GM12878 (cell line): ENCODE results near the gene UBR2. TPM values are rescaled to one million over a fixed set of nuclear protein-coding genes. Genes with fewer than 3 reads are reported as not detected.
A peak's percentile ranks its signal among the peaks of the same experiment; 100 is the strongest.

ENCODE experiments used
- ATAC-seq: fragments of 200-7000 bp; cut with Tn5 transposase; 3 replicates; pipeline ENCODE4 v1.9.1; 2020; ENCODE audit warnings: mild to moderate bottlenecking, moderate library complexity
- BruUV-seq: library from RNA; stranded (reverse); fragments of 400-500 nt; replicated peaks from 2 replicates; lab custom pipeline; 2021; lab: Mats Ljungman, UMichigan
- CTCF ChIA-PET: fragments of 300-600 bp; sonication (Branson Sonifier 250); formaldehyde crosslinking; extraction: SDS; loops from one replicate; lab custom pipeline; 2021; ENCODE audit warnings: inconsistent platforms; lab: Yijun Ruan, JAX
- POLR2A ChIA-PET: fragments of 350-600 bp; formaldehyde crosslinking; extraction: SDS; loops from one replicate; lab custom pipeline; 2021; ENCODE audit warnings: inconsistent platforms; lab: Charles Lee
- RAD21 ChIA-PET: fragments of 300-600 bp; sonication (Branson Sonifier 250); formaldehyde crosslinking; loops from one replicate; lab custom pipeline; 2023; ENCODE audit warnings: antibody characterized with exemption; ENCODE audit not compliant: unreplicated experiment; lab: Charles Lee
- SMC1A ChIA-PET: fragments of 300-600 bp; sonication (Branson Sonifier 250); formaldehyde crosslinking; loops from one replicate; lab custom pipeline; 2023; ENCODE audit not compliant: unreplicated experiment, uncharacterized antibody; lab: Charles Lee
- DNase-seq: peaks from one replicate; pipeline ENCODE4 v3.0.0-alpha.2; 2011; ENCODE audit warnings: low read depth, low spot score
- FAIRE-seq: peaks from 3 replicates; lab custom pipeline; 2011; peaks lifted over from hg19 to GRCh38; lab: Jason Lieb, UNC
- H2AFZ ChIP-seq: 2 replicates; pipeline ENCODE4 v1.6.0; 2011; ENCODE audit warnings: low read depth, low read length, control low read depth; ENCODE audit not compliant: control insufficient read depth
- H3K27ac ChIP-seq: 2 replicates; pipeline ENCODE4 v1.5.1; 2011; ENCODE audit warnings: control low read depth; ENCODE audit not compliant: control insufficient read depth, insufficient read depth
- H3K27me3 ChIP-seq, 2 experiments: replicated peaks in 1 of 2; 2 replicates each; pipeline versions ENCODE4 v1.6.0 to v1.6.1; 2011; ENCODE audit warnings: low read length in 1 of 2; ENCODE audit not compliant: control insufficient read depth in 2 of 2, insufficient read depth in 2 of 2
- H3K36me3 ChIP-seq, 2 experiments: 2 replicates each; pipeline ENCODE4 v1.5.1; 2011; ENCODE audit warnings: low read length in 1 of 2; ENCODE audit not compliant: control insufficient read depth in 2 of 2, insufficient read depth in 2 of 2
- H3K4me1 ChIP-seq: 2 replicates; pipeline ENCODE4 v1.6.1; 2011; ENCODE audit warnings: mild to moderate bottlenecking, low read length, moderate library complexity, mixed read lengths; ENCODE audit not compliant: control insufficient read depth, insufficient read depth
- H3K4me2 ChIP-seq: 2 replicates; pipeline ENCODE4 v1.6.0; 2011; ENCODE audit warnings: control low read depth; ENCODE audit not compliant: control insufficient read depth, insufficient read depth
- H3K4me3 ChIP-seq: fragments of 200-600 bp; sonication (generic); 2 replicates; pipeline ENCODE4 v1.5.1; 2016
- H3K79me2 ChIP-seq: 2 replicates; pipeline ENCODE4 v1.6.0; 2011; ENCODE audit warnings: low read length; ENCODE audit not compliant: control insufficient read depth, insufficient read depth
- H3K9ac ChIP-seq: 2 replicates; pipeline ENCODE4 v1.8.0; 2011; ENCODE audit warnings: low read length, control low read depth, mixed read lengths; ENCODE audit not compliant: control insufficient read depth, insufficient read depth
- H3K9me3 ChIP-seq: replicated peaks from 3 replicates; pipeline ENCODE4 v1.5.1; 2011; ENCODE audit warnings: mild to moderate bottlenecking, low read length; ENCODE audit not compliant: control insufficient read depth, insufficient read depth
- H4K20me1 ChIP-seq: 2 replicates; pipeline ENCODE4 v1.6.0; 2011; ENCODE audit not compliant: control insufficient read depth, insufficient read depth
- BMI1 ChIP-seq: fragments of 450-650 bp; IDR thresholded peaks from 2 replicates; pipeline ENCODE4 v1.6.1; 2016; ENCODE audit warnings: mild to moderate bottlenecking, moderate library complexity, borderline replicate concordance
- ESRRA ChIP-seq: IDR thresholded peaks from 2 replicates; pipeline ENCODE4 v1.6.1; 2012; ENCODE audit warnings: mild to moderate bottlenecking, low read length, improper control_type of control experiment
- GATAD2B ChIP-seq: fragments of 450-650 bp; conservative IDR thresholded peaks from 2 replicates; pipeline ENCODE4 v1.6.1; 2017; ENCODE audit warnings: low read depth, mild to moderate bottlenecking, moderate library complexity
- MXI1 ChIP-seq: fragments of 150-350 bp; IDR thresholded peaks from 2 replicates; pipeline ENCODE4 v1.6.1; 2011; ENCODE audit warnings: low read depth, mild to moderate bottlenecking, inconsistent platforms, low read length, improper control_type of control experiment
- PAX8 ChIP-seq: fragments of 450-650 bp; IDR thresholded peaks from 2 replicates; pipeline ENCODE4 v1.6.1; 2017; ENCODE audit warnings: mild to moderate bottlenecking, moderate library complexity
- PBX3 ChIP-seq: IDR thresholded peaks from 2 replicates; pipeline ENCODE4 v1.6.1; 2011; ENCODE audit warnings: mild to moderate bottlenecking, low read depth, low read length, moderate library complexity; ENCODE audit not compliant: insufficient replicate concordance
- PML ChIP-seq: IDR thresholded peaks from 2 replicates; pipeline ENCODE4 v1.6.1; 2012; ENCODE audit warnings: low read length, inconsistent platforms
- POLR2A ChIP-seq: IDR thresholded peaks from 2 replicates; pipeline ENCODE4 v1.6.1; 2011; ENCODE audit warnings: low read depth, mild to moderate bottlenecking, low read length
- POLR2AphosphoS2 ChIP-seq: IDR thresholded peaks from 2 replicates; pipeline ENCODE4 v1.6.1; 2011; ENCODE audit warnings: low read depth, mild to moderate bottlenecking, low read length, improper control_type of control experiment, moderate library complexity
- SMAD5 ChIP-seq: IDR thresholded peaks from 2 replicates; pipeline ENCODE4 v1.6.1; 2016; ENCODE audit warnings: antibody characterized with exemption, low read depth
- TCF12 ChIP-seq: IDR thresholded peaks from 2 replicates; pipeline ENCODE4 v1.6.1; 2011; ENCODE audit warnings: low read depth, mild to moderate bottlenecking, low read length
- USF1 ChIP-seq: IDR thresholded peaks from 2 replicates; pipeline ENCODE4 v1.6.1; 2011; ENCODE audit warnings: borderline replicate concordance, low read depth, mild to moderate bottlenecking, moderate library complexity, mixed read lengths, low read length; ENCODE audit not compliant: insufficient read depth; ENCODE audit errors: extremely low read length
- WGBS: methylation state at CpG from one replicate; pipeline ENCODE4 v1.1.6; 2016; ENCODE audit warnings: low lambda C conversion rate; ENCODE audit not compliant: insufficient replicate concordance, insufficient coverage; ENCODE audit errors: missing lambda C conversion rate; 5-methylcytosine and 5-hydroxymethylcytosine counted together
- in situ Hi-C: fragments of 300-500 bp; cut with MboI; formaldehyde crosslinking; loops from 9 replicates; pipeline ENCODE4 v1.14.3; 2018; ENCODE audit warnings: mixed read lengths
- intact Hi-C: fragments of 100-400 bp; cut with micrococcal nuclease; formaldehyde crosslinking; loops from one replicate; pipeline ENCODE4 v1.14.2; 2022; ENCODE audit not compliant: unreplicated experiment
- polyA plus RNA-seq, 11 experiments: library from polyadenylated mRNA; depleted of rRNA in 4 of 11; unstranded in 6 of 11; stranded (reverse) in 5 of 11; fragments of >200 nt; fragmentation: Nextera tagmentation in 4 of 11; fragmentation: Illumina TruSeq in 1 of 11; extraction: Ambion mirVana in 4 of 11; extraction: Trizol in 1 of 11; gene quantifications; 1 replicate in 1 of 11; 2 replicates in 10 of 11; pipeline versions ENCODE4 v1.2.1 to v1.2.3, GENCODE V29; 2011 to 2016; ENCODE audit warnings: inconsistent platforms in 2 of 11, missing spikeins in 2 of 11, low read depth in 1 of 11
- total RNA-seq, 4 experiments: library from RNA; depleted of rRNA in 3 of 4; stranded (reverse); fragments of >200 nt in 3 of 4; fragmentation: Illumina TruSeq in 1 of 4; extraction: Trizol in 1 of 4; gene quantifications; 2 replicates each; pipeline versions ENCODE4 v1.2.1 to v1.2.3, GENCODE V29; 2013 to 2021
- TF ChIP-seq, protein P1 (sequence below): IDR thresholded peaks from 2 replicates; pipeline ENCODE4 v1.6.1; 2012; ENCODE audit warnings: low read depth, low read length, improper control_type of control experiment

Gene UBR2
- total and polyA plus RNA-seq, 10 of the 15 experiments (the other 5 are each of a cell fraction or from before 2014, with no cell fraction given), result 2.3 to 18.4 (median 9.6) TPM

- SMC1A ChIA-PET, result interaction anchor here (0.5 to 3.0 kb wide), 12 partner anchors 8 to 282 kb away, joined by 3 to 14 read pairs (median 4); no protein-coding TSS in a partner anchor
- no peak for DNase-seq
- ATAC-seq, result peak; percentile 58
- peak overlapping the region; percentile 90 for H3K4me3 ChIP-seq
- whole genome bisulfite sequencing, result under 1% methylated on average over 11 of the region's 11 CpGs
- H3K4me2 ChIP-seq, result peak overlapping the region; percentile 78
- peak overlapping the region; percentile 83 for H3K9ac ChIP-seq
- no peaks in the 10 kb centered on the region for H4K20me1 ChIP-seq
- in situ Hi-C loops (no loop called here), intact Hi-C loops (loop anchor here (5.0 kb wide), 1 partner anchor 777 kb away; the partner anchor contains the start of gene TOMM6)
- TF ChIP-seq, protein P1, sequence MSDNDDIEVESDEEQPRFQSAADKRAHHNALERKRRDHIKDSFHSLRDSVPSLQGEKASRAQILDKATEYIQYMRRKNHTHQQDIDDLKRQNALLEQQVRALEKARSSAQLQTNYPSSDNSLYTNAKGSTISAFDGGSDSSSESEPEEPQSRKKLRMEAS, result 0 out of 2 replicates have a peak, but pooled peaks have one; percentile 0
- peak; percentile 35; the same call in 1 of the 2 replicates for TF ChIP-seq MXI1
- 0 out of 2 replicates have a peak, but pooled peaks have one; percentile 6 for TF ChIP-seq TCF12
- no peak for TF ChIP-seq BMI1
- no peak for TF ChIP-seq SMAD5
- 0 out of 2 replicates have a peak, but pooled peaks have one; percentile 0 for TF ChIP-seq PML
- TF ChIP-seq PBX3, result no peak
- no peak for TF ChIP-seq POLR2AphosphoS2
- no peak for TF ChIP-seq PAX8
- no peak for TF ChIP-seq ESRRA
- TF ChIP-seq POLR2A, result no peak
- no peak for TF ChIP-seq USF1
- peak; percentile 4; the same call in 1 of the 2 replicates for TF ChIP-seq GATAD2B
- peak overlapping the region; percentile 99 for H2AFZ ChIP-seq
- H3K9me3 ChIP-seq, result no peaks in the 10 kb centered on the region
- H3K27me3 ChIP-seq, result no peaks in the 10 kb centered on the region
- no peak for FAIRE-seq
- no TSS peak for BruUV-seq
- CTCF ChIA-PET, result interaction anchor here (0.7 to 2.3 kb wide), 15 partner anchors 8 to 643 kb away, joined by 3 to 15 read pairs (median 4); partner anchors contain the start of gene BYSL
- H3K79me2 ChIP-seq, result peaks cover 52% of the 10 kb centered on the region
- POLR2A ChIA-PET, result interaction anchor here (1.2 to 1.8 kb wide), 5 partner anchors 8 to 450 kb away, joined by 4 to 10 read pairs (median 4); partner anchors contain the start of genes CNPY3, KLHDC3 and MEA1
- RAD21 ChIA-PET, result interaction anchor here (1.0 to 2.0 kb wide), 9 partner anchors 8 to 340 kb away, joined by 3 to 10 read pairs (median 5); partner anchors contain the start of gene RPL7L1
- H3K4me1 ChIP-seq, result no peaks in the 10 kb centered on the region; the same call in 1 of the 2 replicates
- H3K27ac ChIP-seq, result peak overlapping the region; percentile 93
- H3K36me3 ChIP-seq, result no peaks in the 10 kb centered on the region
These were observed 637 bp downstream of the UBR2 start for GRCh38 chr6:42564506-42564825.
